Gastroesophageal sphincter (tissue), 3 donors: ENCODE measurements around the gene SLC30A3.

Experiments
- EP300 ChIP-seq: sonication (generic); formaldehyde crosslinking; IDR thresholded peaks from one replicate; pipeline ENCODE4 v1.6.1; 2017; ENCODE audit warnings: antibody characterized with exemption, mild to moderate bottlenecking
- POLR2A ChIP-seq, 2 donors: fragments of 450-650 bp; IDR thresholded peaks; one replicate each; pipeline ENCODE4 v1.6.1; 2017; ENCODE audit warnings: antibody characterized with exemption in 2 of 2, mild to moderate bottlenecking in 2 of 2, moderate library complexity in 1 of 2
- POLR2AphosphoS5 ChIP-seq: sonication (generic); formaldehyde crosslinking; IDR thresholded peaks from one replicate; pipeline ENCODE4 v1.6.1; 2017; ENCODE audit warnings: antibody characterized with exemption
- TF ChIP-seq, protein P1 (sequence below), 4 experiments: fragments of 200-600 bp in 2 of 4; fragments of 450-650 bp in 2 of 4; sonication (generic) in 1 of 4; IDR thresholded peaks; one replicate each; pipeline ENCODE4 v1.5.1; 2017 to 2019; ENCODE audit warnings: antibody characterized with exemption in 4 of 4, mild to moderate bottlenecking in 2 of 4, moderate library complexity in 2 of 4

DNA sequence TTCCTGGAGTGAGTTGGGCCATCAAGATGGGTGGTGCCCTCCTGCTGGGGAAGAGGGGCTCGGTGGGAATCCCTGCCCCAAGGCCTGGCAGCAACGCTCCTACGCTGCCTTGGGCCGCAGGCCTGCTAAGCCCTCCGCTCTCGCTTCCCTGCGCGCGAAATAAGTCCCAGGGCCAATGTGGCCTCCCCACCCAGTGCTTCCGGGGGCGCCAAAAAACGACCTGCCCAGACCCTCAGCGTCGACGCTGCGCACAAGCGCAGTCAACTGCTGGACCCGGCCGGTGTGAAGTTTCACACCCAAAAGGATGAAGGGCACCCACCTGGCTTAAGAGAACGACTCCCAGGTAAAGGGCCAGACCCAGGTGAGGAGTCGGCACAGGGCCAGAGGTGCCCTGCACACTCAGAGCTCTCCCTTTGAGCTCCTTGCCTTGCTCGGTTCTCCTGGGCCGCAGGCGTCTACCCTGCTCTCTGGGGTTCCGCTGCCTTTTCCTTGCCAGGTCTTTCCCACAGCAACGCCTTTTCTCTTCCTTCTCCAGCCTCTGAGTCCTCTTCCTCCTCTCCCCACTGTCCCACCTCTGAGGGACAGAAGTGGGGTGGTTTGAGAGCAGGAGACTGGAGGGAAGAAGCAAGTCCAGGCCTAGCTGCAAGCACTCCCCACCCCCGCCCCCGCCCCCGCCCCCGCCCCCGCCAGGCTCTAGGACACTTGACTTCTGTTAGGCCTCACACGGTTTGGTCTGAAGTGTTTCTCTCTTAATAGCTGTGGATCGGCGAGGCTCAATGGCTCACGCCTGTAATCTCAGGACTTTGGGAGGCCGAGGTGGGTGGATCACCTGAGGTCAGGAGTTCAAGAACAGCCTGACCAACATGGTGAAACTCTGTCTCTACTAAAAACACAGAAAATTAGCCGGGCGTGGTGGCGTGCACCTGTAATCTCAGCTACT is 12.6 kb upstream of the SLC30A3 start, which contains the start of gene DNAJC5G:
- TF ChIP-seq, protein P1, sequence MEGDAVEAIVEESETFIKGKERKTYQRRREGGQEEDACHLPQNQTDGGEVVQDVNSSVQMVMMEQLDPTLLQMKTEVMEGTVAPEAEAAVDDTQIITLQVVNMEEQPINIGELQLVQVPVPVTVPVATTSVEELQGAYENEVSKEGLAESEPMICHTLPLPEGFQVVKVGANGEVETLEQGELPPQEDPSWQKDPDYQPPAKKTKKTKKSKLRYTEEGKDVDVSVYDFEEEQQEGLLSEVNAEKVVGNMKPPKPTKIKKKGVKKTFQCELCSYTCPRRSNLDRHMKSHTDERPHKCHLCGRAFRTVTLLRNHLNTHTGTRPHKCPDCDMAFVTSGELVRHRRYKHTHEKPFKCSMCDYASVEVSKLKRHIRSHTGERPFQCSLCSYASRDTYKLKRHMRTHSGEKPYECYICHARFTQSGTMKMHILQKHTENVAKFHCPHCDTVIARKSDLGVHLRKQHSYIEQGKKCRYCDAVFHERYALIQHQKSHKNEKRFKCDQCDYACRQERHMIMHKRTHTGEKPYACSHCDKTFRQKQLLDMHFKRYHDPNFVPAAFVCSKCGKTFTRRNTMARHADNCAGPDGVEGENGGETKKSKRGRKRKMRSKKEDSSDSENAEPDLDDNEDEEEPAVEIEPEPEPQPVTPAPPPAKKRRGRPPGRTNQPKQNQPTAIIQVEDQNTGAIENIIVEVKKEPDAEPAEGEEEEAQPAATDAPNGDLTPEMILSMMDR (IDR thresholded peaks at IDR 0.05) = no peak
- TF ChIP-seq POLR2AphosphoS5 (no peak), POLR2A (IDR thresholded peaks at IDR 0.05) (no peak), EP300 (no peak)
